Muscle of arm (tissue), 12 donors: ENCODE results near the gene BMP8B. TPM values are rescaled to one million over a fixed set of nuclear protein-coding genes. Genes with fewer than 3 reads are reported as not detected.
"Not testable (repeated sequence)": the region's sequence is repeated elsewhere in the genome, so short reads cannot be mapped to it uniquely, and the experiment has no call there.

Source experiments
- DNase-seq: peaks from one replicate; pipeline ENCODE4 v3.0.0-alpha.2; 2013
- polyA plus RNA-seq, 12 donors: library from polyadenylated mRNA; unstranded; fragments of 120-200 nt; gene quantifications; one replicate each; pipeline ENCODE4 v1.2.1, GENCODE V29; 2013; ENCODE audit not compliant: insufficient read length in 12 of 12

Gene BMP8B
- polyA plus RNA-seq, 12 donors, result 1.0 to 2.6 (median 1.2) TPM; not detected in 2

DNA sequence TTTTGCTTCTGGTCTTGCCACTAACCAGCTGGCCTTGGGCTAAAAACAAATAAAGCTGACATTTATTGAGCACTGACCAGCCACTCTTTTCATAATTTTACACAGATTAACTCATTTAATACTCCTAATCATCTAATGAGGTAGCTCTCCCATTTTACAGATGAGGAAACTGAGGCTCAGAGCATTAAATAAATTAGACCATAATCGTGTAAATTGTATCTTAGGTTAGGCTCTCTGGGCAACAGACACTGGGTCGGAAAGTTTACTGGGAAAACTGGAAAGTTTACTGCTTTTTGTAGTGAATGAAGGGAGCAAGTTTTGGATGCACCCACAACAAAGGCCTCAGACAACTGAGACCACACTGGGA, 7.3 kb downstream of the BMP8B start:
- DNase-seq, result no peak

DNA sequence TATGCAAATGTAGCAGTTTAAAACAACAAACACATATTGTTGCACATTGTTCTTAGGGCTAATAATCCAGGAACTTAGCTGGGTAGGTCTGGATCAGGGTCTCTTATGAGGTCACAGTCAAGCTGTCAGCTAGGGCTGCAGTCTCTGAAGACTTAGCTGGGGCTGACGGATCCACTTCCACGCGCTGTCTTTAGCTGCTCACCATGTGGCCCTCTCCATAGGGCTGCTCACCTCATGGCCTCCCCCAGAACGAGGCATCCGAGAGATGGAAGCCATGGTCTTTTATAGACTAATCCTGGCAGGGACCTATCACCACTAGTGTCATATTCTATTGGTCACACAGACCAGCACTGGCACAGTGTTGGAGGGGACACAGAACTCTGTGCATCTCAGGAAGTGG, 8.8 kb downstream of the BMP8B start:
- DNase-seq, result no peak

DNA sequence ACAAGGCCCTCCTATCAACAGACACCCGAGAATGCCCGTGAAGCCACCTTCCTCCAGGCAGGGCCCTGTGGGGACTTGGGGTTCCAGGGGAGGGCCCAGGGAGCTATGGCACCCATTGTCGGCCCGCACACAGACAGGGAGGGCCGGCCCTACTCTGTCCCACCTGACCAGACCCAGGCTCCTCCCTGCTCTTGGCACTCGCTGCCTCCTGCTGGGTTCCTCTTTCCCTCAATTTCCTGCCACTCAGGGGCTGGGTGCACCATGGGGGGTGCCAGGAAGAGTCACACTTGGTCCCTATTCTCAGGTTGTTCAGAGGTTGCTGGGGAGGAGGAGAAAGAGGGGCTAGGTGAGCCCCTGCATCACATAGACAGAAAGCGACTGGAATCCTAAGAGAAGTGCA, 9.5 kb downstream of the BMP8B start:
- DNase-seq, result no peak

DNA sequence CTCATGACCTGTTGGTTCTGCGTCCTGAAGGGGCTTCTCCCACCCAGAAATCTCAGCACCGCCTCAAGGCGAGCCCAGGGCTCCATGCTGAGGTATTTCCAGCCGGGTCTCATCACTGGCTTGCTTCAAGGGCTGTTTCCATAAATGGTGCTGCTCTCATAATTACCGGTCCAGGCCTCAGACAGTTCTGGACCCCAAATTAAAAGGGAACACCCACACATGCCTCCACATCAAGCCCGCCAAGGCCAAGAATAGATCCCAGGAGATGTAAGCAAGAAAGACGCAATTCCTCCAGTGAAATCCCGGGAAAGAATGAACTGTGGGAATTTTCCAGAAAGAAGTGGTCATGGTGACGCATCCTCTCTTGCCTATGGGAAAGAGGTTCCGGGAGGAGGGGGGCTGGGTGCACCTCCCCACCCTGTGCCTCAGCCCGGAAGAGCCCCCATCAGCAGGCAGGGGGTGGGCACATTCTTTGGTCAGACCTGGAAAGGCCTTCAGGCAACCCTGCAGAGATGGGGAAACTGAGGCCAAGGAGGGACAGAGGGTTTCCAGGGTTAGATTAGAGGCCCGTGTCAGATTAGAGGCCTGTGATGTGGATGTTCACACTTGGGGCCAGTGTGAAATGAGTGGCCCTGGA, 10.1 kb downstream of the BMP8B start:
- DNase-seq, result not testable (repeated sequence)

DNA sequence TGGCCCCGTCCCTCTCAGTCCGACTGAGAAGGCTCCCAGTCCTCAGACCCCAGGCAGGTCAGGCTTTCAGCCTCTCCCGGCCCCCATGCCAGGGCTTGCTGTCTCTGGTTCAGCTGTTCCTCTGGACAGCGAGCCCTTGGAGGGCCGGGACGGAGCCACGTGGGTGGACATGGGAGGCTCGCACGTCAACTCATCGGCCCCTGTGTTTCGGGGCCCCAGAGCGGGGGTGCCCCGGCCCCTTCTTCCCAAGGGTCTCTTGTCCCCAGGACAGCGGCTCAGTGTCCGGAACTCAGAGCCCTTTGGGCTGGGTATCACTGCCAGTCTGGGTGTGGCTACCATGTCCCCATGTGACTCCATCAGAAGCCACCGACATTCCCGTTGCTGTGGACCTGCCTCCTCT, 10.8 kb downstream of the BMP8B start:
- DNase-seq, result not testable (repeated sequence)

DNA sequence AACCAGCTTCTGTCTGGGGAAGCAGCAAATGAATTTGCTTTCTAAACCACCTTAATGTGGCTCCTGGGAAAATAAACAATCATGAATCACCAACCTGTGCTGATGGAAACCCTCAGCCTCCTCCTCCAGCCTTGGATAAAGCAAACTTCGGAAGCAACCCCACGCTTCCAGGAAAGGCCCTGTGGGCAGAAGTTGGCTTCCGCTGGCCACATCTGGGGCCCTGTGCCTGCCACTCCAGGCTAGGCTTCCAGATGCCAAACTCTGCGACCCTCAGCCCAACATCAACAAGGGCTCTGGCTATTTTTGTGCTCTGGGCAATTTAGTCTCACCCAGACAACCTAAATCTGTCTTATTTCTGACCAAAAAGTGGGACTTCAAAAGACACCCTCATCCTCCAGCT, 11.4 kb downstream of the BMP8B start:
- DNase-seq, result no peak

DNA sequence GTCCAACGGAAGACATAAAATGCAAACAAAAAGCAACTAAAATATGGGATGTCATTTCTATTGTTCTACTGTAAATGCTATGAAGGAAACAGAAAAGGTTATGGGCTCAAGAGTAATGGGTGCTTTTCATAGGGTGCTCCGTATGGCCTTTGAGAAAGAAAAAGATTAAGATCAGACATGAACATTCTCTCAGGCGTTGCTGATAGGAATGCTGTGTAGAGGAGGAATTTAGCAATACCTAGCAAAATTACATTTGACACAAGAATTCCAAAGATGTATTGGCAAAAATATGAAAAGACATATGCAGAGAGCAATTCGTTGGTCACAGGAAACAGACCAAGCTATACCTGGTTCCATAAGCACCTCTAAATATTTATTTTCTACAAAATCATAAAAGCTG, 11.8 kb downstream of the BMP8B start:
- no peak for DNase-seq

DNA sequence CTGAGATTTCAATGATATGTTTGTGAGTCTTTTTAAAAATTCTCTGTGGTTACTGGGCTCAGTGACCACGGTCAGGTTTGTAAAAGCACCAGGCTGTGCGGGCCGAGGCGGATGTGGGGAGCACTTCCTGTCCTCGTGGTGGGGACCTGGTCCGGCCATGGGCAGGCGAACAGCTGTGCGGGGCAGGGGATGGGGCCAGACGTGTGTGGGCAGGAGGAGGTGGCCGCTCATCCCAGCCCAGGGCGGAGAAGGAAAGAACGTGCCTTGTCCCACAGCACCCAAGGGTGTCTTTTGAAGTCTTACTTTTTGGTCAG, 12.3 kb downstream of the BMP8B start:
- no peak for DNase-seq

DNA sequence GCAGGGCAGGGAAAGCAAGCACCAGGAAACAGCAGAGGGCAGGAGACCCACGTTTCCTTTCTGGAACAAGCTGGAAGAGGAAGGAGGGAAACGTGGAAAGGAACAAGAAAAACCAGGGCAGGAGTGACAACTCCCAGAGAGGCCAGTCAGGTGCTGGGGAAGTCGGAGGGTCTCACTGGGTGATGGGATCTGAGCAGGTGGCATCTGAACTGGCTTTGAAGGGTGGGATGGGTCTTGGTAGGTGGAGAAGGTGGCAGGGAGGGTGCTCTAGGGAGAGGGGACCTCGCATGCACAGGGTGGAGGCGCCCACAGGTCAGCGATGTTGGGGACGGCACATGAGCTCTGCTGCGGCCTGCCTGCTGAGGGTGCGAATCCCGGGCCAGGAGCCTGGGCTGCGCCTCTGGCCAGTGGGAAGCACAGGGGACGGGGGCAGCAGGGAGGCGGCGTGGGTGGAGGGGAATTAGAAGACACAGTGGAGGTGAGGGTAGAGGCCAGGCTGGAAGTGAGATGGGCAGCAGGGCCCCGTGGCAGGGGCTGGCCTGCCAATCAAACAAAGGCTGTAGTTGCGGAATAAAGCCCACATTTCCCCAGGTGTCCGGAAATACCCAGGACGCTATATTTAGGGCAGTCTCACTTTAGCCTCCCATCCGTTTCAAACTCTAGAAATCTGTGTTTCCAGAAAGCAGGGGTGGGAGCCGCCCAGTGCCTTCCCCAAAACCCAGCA, 12.8 kb downstream of the BMP8B start:
- not testable (repeated sequence) for DNase-seq

DNA sequence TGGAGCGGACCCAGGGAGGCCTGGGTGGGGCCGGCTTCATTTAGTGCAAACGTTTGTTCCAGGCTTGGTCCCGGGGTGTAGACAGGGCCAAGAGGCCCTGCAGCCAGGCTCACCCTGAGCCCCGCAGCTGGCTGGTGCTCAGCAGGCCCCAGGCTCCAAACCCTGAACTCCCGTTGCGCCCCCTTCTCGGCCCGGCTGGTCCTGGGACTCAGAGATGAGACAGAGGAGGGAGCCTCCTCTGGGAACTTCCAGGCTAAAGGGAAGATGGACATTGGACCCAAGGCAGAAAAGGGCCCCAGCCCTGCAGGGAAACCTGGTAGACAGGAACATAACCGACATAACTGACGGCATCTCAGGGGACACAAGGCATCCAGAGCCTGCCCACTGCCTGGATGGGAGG, 13.5 kb downstream of the BMP8B start:
- DNase-seq, result not testable (repeated sequence)

DNA sequence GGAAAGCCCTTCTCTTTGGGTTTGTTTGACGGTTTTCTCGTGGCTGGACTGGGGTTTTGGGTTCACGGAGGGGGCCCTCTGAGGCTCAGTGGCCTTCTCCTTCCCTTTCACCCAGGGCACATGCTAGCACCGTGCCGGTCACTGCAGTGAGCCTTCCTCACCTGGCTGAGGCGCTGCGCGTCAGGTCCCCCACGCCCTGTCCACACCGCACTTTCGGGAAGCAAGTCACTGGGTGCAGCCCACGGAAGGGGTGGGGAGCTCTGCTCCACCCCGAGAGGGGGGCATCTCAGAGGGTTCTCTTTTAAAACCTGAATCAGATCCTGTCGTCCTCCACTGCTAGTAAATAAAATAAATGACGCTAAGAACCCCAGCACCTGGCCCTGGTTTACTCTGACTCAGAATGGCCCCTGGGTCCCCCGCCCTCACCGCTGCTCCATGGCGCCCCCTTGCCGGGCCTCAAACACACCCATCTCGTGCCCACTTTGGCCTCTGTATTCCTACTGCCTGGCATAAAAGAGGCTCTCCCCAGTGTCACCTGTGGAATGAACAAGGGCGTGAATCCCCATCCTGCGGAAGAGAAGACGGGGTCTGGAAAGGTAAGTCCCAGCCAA, 15.2 kb downstream of the BMP8B start:
- not testable (repeated sequence) for DNase-seq

DNA sequence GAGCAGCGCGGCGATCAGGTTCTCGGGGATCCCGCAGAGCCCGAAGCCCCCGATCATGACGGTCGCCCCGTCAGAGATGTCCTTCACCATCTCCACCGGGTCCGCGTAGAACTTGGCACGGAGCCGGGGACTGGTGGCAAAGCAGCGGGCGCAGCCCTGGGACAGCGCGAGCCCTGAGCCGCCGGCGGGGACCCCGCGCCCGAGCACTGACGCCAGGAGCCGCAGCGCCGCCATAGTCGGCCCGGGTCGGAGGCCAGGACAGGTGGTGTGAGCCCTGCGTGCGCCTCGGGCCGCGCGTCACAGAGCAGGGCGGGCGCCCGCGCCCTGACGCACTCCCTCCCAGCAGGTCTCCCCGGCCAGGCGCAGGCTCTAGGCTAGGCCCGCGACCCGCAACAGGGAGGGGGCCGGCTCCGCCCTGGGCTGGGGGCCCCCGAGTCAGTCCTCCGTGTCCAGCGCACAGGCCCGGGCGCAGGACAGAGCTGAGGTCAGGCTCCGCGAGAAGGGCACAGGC, 17.6 kb downstream of the BMP8B start, which contains the start of gene OXCT2:
Gene OXCT2 (minus strand): TSS at position 327 of the 511 bp plus-strand sequence. CDS start 93 bp downstream, at position 234.
- DNase-seq, result not testable (repeated sequence)

DNA sequence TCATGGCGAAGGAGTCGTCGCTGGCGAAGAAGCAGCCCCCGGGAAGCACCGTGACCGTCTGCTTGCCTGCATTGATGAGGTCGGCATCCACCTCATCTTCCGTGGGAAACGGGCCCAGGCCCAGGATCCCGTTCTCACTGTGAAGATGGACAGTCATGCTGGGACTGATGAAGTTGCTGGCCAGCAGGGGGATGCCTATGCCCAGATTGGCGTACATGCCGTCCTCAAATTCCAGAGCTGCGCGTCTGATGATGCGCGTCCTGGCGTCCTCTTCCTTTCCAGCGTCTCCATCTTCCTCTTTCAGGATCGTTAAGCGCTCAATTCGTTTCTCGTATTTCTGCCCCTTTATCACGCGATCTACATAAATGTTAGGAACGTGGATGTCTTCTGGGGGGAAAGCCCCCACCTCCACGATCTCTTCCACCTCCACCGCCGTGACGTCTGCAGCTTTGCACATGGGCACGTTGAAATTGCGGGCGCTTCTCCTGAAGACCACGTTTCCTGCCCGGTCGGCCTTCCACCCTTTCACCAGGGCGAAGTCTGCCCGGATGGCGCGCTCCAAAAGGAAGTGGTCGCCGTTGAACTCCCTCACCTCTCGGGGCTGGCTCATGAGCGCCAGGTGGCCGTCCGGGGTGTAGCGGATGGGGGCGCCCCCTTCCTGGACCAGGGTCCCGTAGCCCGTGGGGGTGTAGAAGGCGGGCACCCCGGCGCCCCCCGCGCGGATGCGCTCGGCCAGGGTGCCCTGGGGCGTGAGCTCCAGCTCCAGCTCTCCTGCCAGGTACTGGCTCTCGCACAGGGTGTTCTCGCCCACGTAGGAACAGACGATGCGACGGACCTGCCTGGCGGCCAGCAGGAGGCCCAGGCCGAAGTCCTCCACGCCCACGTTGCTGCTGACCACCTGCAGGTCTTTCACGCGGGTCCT, 18.3 kb downstream of the BMP8B start:
- not testable (repeated sequence) for DNase-seq

DNA sequence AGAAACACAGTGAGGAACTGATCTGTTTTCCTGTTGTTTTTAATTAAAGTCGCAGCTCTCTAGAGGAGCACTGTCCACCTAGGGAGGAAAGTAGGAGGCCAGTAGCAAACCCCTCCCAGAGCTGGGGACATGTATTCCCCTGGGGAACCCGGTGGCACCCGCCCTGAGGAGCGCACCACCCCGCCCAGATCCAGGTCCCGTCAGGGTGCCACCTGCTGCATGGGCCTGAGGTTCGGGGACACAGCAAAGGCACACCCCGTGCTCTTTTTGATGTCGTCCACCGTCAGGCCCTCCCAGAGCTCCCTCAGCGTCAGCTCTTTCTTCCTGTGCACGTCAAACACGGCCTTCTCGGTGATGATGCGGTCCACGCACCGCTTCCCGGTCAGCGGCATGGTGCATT, 19.2 kb downstream of the BMP8B start:
- DNase-seq, result not testable (repeated sequence)

DNA sequence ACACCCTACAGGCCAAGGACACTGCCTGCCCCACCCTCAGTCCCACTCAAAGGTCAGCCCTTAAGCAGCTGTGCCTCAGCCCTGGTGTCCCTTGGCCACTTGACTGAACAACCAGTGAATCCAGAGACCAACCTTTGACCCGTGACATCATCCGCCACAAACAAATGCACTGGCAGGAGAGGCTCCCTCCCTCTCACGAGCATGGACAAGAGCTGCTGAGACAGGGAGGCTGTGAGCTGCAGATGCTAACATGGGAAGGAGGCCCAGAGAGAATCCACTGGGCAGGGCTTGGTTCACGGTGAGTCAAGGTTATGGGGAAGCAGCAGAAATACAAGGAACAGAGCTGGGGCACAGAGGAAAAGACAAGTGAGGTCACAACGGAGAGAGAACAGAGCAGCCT, 22.2 kb downstream of the BMP8B start:
- DNase-seq, result not testable (repeated sequence)

DNA sequence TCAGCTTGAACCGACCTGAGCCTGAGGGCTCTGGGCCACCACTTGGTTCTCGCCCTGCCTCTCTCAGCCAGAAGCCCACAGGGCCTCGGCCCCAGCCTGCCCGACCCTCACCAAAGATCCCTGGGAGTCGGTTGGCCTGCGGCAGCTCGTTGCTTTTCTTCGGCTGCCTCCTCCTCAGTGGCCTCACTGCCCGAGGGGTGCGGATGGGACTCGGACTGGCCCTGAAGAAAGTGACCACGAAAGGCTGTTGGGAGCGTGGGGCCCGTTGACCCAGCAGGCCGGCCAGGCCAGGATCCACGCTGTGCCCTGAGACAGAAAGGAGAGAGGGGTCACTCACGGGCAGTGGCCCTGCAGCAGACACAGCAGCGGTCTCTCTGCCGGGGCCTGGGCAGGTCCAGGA, 24.2 kb downstream of the BMP8B start:
- not testable (repeated sequence) for DNase-seq

DNA sequence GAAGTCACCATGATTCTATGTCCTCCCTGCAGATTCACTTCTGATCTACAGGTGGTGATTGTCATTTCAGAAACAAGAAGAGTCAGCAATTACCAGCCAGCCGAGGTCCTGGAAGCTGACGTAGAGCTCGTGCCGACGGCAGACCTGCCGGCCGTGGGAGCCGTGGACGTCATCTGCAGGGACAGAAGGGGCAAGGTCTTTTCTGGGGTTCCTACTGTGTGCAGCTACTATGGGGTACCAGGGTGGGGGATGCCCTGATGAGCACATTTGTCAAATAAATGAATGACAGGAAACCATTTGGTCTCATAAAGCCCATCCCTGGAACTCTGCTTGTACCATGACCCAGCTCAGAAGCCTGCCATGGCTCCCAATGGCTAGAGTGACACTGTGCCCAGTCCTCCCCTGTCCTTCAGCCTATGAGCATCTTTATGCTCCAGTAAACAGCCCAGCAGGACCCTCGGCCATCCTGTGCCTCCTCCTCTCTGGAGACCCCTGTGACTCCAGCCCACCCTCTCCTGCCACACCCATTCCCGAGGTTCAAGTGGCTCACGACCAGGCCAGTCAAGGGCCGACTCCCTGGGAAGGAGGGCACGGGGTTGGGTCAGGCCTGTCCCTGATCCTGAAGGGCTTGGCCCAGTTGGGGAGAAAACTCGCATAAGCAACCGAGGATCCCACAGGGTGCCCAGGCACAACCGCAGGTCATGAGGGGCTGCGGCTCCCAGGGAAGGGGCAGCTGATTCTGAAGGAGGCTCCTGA, 24.9 kb downstream of the BMP8B start:
- not testable (repeated sequence) for DNase-seq

DNA sequence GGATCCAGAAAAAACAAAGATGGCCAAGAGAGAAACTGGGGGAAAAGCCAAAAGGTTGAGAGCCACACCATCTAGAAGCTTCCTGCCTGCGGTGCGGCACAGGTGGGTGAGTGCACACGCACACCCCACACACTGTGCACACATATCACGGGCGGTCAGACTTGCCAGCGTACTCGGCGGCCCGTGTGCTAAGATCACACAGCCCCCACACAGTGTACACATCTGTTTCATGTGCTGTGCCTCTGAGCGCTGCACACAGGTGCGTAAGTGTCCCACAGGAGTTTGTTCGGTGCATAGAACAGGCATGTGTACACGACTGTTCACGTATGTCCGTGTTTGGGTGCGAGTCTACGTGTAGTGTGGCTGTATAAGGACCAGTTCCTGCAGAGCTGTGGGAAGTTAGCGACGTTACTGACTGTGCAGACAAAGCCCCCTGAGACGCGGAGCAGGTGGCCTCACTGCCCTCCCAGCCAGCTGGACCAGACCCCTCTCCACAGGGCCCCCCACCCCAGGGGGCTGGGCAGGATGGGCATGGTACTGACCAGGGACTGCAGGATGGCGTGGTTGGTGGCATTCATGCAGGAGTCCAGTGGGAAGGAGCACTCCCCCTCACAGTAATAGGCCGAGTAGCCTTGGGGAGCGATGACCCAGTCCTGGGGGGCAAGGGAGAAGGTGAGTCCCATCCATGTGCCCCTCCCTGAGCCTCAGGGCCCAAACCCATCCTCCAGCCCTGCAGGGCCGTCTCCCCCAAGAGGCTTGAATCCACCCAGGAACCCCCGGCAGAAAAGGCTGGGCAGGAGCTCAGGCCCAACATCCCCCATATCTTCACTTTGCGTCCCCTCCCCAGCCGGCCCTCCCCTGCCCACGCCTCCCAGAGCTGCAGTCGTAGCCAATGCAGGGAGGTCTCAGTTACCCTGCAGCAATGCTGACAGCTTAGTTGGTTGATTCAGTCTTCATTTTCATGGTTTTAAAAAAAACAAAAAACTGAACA, 25.8 kb downstream of the BMP8B start:
- no peak for DNase-seq

DNA sequence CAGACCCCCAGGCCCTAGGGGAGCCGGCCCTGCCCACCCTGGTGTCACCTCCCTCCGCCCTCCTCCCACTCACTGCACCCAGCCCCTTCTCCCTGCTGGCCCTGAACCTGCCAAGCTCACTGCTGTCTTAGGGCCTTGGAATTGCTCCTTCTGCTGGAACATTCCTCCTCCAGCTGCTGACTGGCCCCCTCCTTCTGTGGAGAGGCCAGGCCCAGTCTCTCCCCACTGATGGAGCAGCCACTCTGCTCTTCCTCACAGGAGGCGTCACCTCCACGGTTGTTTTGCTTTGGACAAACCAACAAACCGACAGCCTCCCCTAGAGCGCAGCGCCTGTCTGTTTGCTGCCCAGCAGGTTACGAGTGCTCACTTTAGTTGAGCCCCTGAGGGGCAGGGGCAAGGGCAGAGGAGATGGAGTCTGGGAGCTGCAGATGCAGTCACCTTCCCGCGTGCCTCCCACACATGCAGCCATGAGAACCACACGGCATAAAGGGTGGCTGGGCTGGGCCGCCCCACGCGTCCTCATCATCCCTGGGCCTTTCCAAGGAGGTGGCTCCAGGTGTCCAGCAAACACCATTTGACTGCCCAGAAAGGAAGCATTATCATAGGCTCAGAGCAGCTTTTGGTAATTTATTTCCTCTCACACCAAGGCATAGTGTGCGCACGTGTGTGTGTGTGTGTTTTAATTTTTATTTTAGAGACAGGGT, 27.0 kb downstream of the BMP8B start:
- DNase-seq, result no peak
